Mammary epithelial cell (primary cell): ENCODE data around the gene CCL4.

Experiments used
- CTCF ChIP-seq, 2 donors: IDR thresholded peaks in 1 of 2; conservative IDR thresholded peaks in 1 of 2; 2 replicates each; pipeline ENCODE4 v1.5.1; 2011 to 2012; ENCODE audit warnings: inconsistent platforms in 2 of 2, low read length in 2 of 2, mild to moderate bottlenecking in 2 of 2, control low read depth in 1 of 2, low read depth in 1 of 2; ENCODE audit not compliant: insufficient read depth in 1 of 2; ENCODE audit errors: extremely low read depth in 1 of 2
- EZH2 ChIP-seq: IDR thresholded peaks from 2 replicates; pipeline ENCODE4 v1.6.1; 2012; ENCODE audit warnings: low read length, inconsistent platforms, borderline replicate concordance

- TF ChIP-seq CTCF (conservative IDR thresholded peaks at IDR 0.05 in 1 of 2, IDR thresholded peaks at IDR 0.05 in 1 of 2; ENCODE audit: extremely low read depth in 1 of 2, insufficient read depth in 1 of 2, low read depth in 1 of 2, low read length in 2 of 2) (no peak), EZH2 (no peak)
These were observed 31.8 kb downstream of the CCL4 start for GRCh38 chr17:36135465-36135864.
